Spleen (tissue), 7 donors: ENCODE results near the gene HPS4.

Source experiments
- POLR2AphosphoS5 ChIP-seq, 3 donors: sonication (generic); formaldehyde crosslinking; IDR thresholded peaks; one replicate each; pipeline ENCODE4 v1.5.1; 2017; ENCODE audit warnings: antibody characterized with exemption in 3 of 3
- TF ChIP-seq, protein P1 (sequence below), 11 experiments: fragments of 200-600 bp in 7 of 11; fragments of 450-650 bp in 4 of 11; sonication (generic) in 4 of 11; IDR thresholded peaks in 8 of 11; conservative IDR thresholded peaks in 3 of 11; 1 replicate in 7 of 11; 2 replicates in 4 of 11; pipeline versions ENCODE4 v1.4.0 to v1.8.0; 2016 to 2021; ENCODE audit warnings: antibody characterized with exemption in 11 of 11, inconsistent platforms in 4 of 11, mild to moderate bottlenecking in 1 of 11
- donor health status: DM: no; HTN: no; CAD: no; lungs with moderate emphysema.
- donor health status: DM: no; HTN: no; CAD: no.
- donor health status: DM: no; HTN: no; CAD: no.

DNA sequence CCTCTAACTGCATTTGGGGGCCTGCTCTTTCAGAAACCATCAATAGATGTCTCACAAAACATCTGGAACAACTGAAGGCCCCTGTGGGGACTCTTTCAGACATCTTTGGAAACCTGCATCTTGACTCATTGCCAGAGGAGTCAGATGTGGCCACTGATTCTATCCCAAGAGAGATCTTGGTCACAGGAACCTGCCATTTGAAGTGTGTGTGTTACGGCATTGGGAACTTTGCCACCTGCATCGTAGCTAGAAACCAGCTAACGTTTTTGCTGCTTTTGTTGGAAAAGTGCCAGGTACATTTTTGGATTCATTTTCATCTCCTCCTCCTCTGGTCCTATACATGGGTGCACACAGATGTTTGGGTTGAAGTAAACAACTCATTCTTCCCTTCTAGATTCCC, 4.4 kb upstream of the HPS4 start:
- TF ChIP-seq, protein P1, sequence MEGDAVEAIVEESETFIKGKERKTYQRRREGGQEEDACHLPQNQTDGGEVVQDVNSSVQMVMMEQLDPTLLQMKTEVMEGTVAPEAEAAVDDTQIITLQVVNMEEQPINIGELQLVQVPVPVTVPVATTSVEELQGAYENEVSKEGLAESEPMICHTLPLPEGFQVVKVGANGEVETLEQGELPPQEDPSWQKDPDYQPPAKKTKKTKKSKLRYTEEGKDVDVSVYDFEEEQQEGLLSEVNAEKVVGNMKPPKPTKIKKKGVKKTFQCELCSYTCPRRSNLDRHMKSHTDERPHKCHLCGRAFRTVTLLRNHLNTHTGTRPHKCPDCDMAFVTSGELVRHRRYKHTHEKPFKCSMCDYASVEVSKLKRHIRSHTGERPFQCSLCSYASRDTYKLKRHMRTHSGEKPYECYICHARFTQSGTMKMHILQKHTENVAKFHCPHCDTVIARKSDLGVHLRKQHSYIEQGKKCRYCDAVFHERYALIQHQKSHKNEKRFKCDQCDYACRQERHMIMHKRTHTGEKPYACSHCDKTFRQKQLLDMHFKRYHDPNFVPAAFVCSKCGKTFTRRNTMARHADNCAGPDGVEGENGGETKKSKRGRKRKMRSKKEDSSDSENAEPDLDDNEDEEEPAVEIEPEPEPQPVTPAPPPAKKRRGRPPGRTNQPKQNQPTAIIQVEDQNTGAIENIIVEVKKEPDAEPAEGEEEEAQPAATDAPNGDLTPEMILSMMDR (IDR thresholded peaks at IDR 0.05 in 8 of 11, conservative IDR thresholded peaks at IDR 0.05 in 3 of 11): no peak
- no peak for TF ChIP-seq POLR2AphosphoS5 (IDR thresholded peaks at IDR 0.05)
